Heart left ventricle (tissue), 16 donors: Measurements from ENCODE around the gene CAND2. TPM values are rescaled to one million over a fixed set of nuclear protein-coding genes. Genes with fewer than 3 reads are reported as not detected.

ENCODE experiments used
- ATAC-seq, 4 donors: fragments of 200-7000 bp; cut with Tn5 transposase; one replicate each; pipeline ENCODE4 v1.9.1; 2020 to 2022; ENCODE audit warnings: moderate library complexity in 4 of 4, mild to moderate bottlenecking in 3 of 4, moderate number of reproducible peaks in 1 of 4
- DNase-seq, 5 donors: peaks; one replicate each; pipeline ENCODE4 v3.0.0-alpha.2; 2020
- H3K27ac ChIP-seq, 12 donors: fragments of 200-600 bp; sonication (generic) in 4 of 12; one replicate each; pipeline versions ENCODE4 v1.5.0 to v1.8.0; 2016 to 2022; ENCODE audit warnings: mild to moderate bottlenecking in 2 of 12
- H3K27me3 ChIP-seq, 9 donors: fragments of 200-600 bp; sonication (generic) in 2 of 9; one replicate each; pipeline versions ENCODE4 v1.5.1 to v1.8.0; 2016 to 2022; ENCODE audit warnings: mild to moderate bottlenecking in 3 of 9
- H3K36me3 ChIP-seq, 9 donors: fragments of 200-600 bp; sonication (generic) in 2 of 9; one replicate each; pipeline versions ENCODE4 v1.5.0 to v1.8.0; 2018 to 2022; ENCODE audit warnings: mild to moderate bottlenecking in 2 of 9
- H3K4me1 ChIP-seq, 12 donors: fragments of 200-600 bp; sonication (generic) in 4 of 12; one replicate each; pipeline versions ENCODE4 v1.5.0 to v1.8.0; 2016 to 2022; ENCODE audit warnings: mild to moderate bottlenecking in 3 of 12
- H3K4me3 ChIP-seq, 12 donors: fragments of 200-600 bp; sonication (generic) in 4 of 12; one replicate each; pipeline versions ENCODE4 v1.5.0 to v1.8.0; 2017 to 2022; ENCODE audit warnings: mild to moderate bottlenecking in 9 of 12, moderate library complexity in 4 of 12
- H3K9me3 ChIP-seq, 12 donors: fragments of 200-600 bp; sonication (generic) in 4 of 12; one replicate each; pipeline versions ENCODE4 v1.5.0 to v1.8.0; 2016 to 2022; ENCODE audit warnings: mild to moderate bottlenecking in 1 of 12
- CTCF ChIP-seq, 12 donors: fragments of 200-600 bp; sonication (generic) in 4 of 12; IDR thresholded peaks; one replicate each; pipeline versions ENCODE4 v1.5.0 to v1.8.0; 2018 to 2022; ENCODE audit warnings: antibody characterized with exemption in 12 of 12, mild to moderate bottlenecking in 5 of 12
- POLR2A ChIP-seq, 2 donors: fragments of 450-650 bp; IDR thresholded peaks; one replicate each; pipeline ENCODE4 v1.6.1; 2017; ENCODE audit warnings: antibody characterized with exemption in 2 of 2, mild to moderate bottlenecking in 2 of 2, moderate library complexity in 2 of 2
- WGBS, 4 donors: extraction: QIAGEN DNeasy Blood & Tissue Kit in 2 of 4; methylation state at CpG; one replicate each; pipeline versions ENCODE4 v1.1.5 to v1.1.7; 2013 to 2018; 5-methylcytosine and 5-hydroxymethylcytosine counted together
- intact Hi-C, 10 donors: fragments of 100-400 bp; cut with DNase I; formaldehyde crosslinking; loops; one replicate each; pipeline versions ENCODE4 v1.11.1 to v1.14.2; 2022
- polyA plus RNA-seq, 2 donors: library from polyadenylated mRNA; stranded (reverse); fragments of 200-250 nt; gene quantifications; one replicate each; pipeline ENCODE4 v1.2.3, GENCODE V29; 2013
- total RNA-seq, 9 donors: library from RNA; depleted of rRNA in 2 of 9; stranded (reverse); fragments of >200 nt in 2 of 9; fragmentation: NEBNext Ultra II Directional in 3 of 9; extraction: Animal tissue kit (Norgen Biotek cat#: 25700) in 3 of 9; gene quantifications; one replicate each; pipeline versions ENCODE4 v1.1.0 to v1.2.4, GENCODE V29; 2016 to 2023
- donor health status: ischemic (EF 13 %, LVEDD 7.1; RV severe dilation, severe dysfunction).
- donor health status: healthy with polysubstance abuse.
- donor health status: DM: no; HTN: yes; CAD: no.
- donor health status: DM: no; HTN: no; CAD: no.
- donor health status: ischemic (EF 25% LVEDD 6.9; RV normal size, moderate dysfunction).
- donor health status: ischemic (EF 25% LVEDD 5.7; RV mildly dilated, moderate dysfunction).
- donor health status: healthy.
- donor health status: DM: yes; HTN: yes; CAD: no.
- donor health status: ischemic (EF 35%, LVEDD 5.7; RV mildly dilated, moderate dysfunction).
- donor health status: nonischemic (EF 11% LVEDD 7.7; RV severe dilation, severe dysfunction).
- donor health status: DM: yes; HTN: yes; CAD: no.
- donor health status: PGD.
- donor health status: ischemic (EF 29% LVEDD 5.4; RV normal size, mild dysfunction).
- donor health status: nonischemic (EF 23%, LVEDD 6.1; RV moderate dilation, normal function).

Gene CAND2
- total and polyA plus RNA-seq, 11 donors = 11.7 to 87.5 (median 67.2) TPM

GRCh38 chr3:12798559-12799179, 2.2 kb downstream of the CAND2 start:
- peaks cover 0 to 55% (median 9%) of the 10 kb centered on the region in 12 donors for H3K4me1 ChIP-seq
- no peaks in the 10 kb centered on the region for H3K27me3 ChIP-seq
- peak in 4 of 5 donors; percentile 47 to 84 (median 66) for DNase-seq
- intact Hi-C loops = loop anchor here in 2 of 10 donors (5.0 kb wide), 2 partner anchors 39 to 136 kb away; partner anchors contain the start of gene RAF1 (in 1 of the 2)
- H3K27ac ChIP-seq = peak overlapping the region; percentile 19 to 97 (median 89)
- TF ChIP-seq POLR2A (IDR thresholded peaks at IDR 0.05) = no peak
- no peak for TF ChIP-seq CTCF (IDR thresholded peaks at IDR 0.05)
- 54 to 62% (median 57%) methylated on average over 11 to 12 of the region's 12 CpGs for WGBS, 4 donors
- peaks cover 0 to 10% (median 6%) of the 10 kb centered on the region in 9 donors for H3K36me3 ChIP-seq
- ATAC-seq = peak; percentile 65 to 77 (median 74)
- H3K9me3 ChIP-seq = no peaks in the 10 kb centered on the region
- H3K4me3 ChIP-seq = peak overlapping the region in 7 of 12 donors; percentile 9 to 86 (median 69)

- intact Hi-C loops = loop anchor here in 4 of 10 donors (5.0 to 10.0 kb wide), 4 partner anchors 38 to 305 kb away; partner anchors contain the start of gene RAF1 (in 1 of the 4)
- no peak for ATAC-seq
- no peak for TF ChIP-seq POLR2A (IDR thresholded peaks at IDR 0.05)
- TF ChIP-seq CTCF (IDR thresholded peaks at IDR 0.05) = no peak
- WGBS, 4 donors = 67 to 79% (median 76%) methylated on average over 7 of the region's 7 CpGs
- Histone ChIP-seq H3K27me3 (no peaks in the 10 kb centered on the region), H3K4me1 (peaks cover 0 to 55% (median 9%) of the 10 kb centered on the region in 12 donors), H3K9me3 (no peaks in the 10 kb centered on the region), H3K36me3 (peaks cover 0 to 21% (median 16%) of the 10 kb centered on the region in 9 donors), H3K27ac (peak overlapping the region in 10 of 12 donors; percentile 83 to 97 (median 90)), H3K4me3 (no peak overlapping the region)
- DNase-seq = no peak
Measured at GRCh38 chr3:12799525-12800440, 3.3 kb downstream of the CAND2 start.

GRCh38 chr3:12803371-12803770, 6.9 kb downstream of the CAND2 start:
- ATAC-seq (no peak), DNase-seq (no peak)
- Histone ChIP-seq H3K27ac (no peak overlapping the region), H3K9me3 (no peaks in the 10 kb centered on the region), H3K36me3 (peaks cover 0 to 54% (median 37%) of the 10 kb centered on the region in 9 donors), H3K4me1 (peaks cover 0 to 50% (median 7%) of the 10 kb centered on the region in 12 donors), H3K27me3 (no peaks in the 10 kb centered on the region), H3K4me3 (no peak overlapping the region)
- intact Hi-C loops = loop anchor here in 3 of 10 donors (10.0 kb wide), 2 partner anchors 99 to 309 kb away; no protein-coding TSS in a partner anchor
- TF ChIP-seq CTCF (IDR thresholded peaks at IDR 0.05) = no peak
- TF ChIP-seq POLR2A (IDR thresholded peaks at IDR 0.05) = no peak
- WGBS, 4 donors = 93 to 98% (median 97%) methylated on average over 12 of the region's 12 CpGs
